SW480 (cell line): ENCODE measurements around the gene LAMC3.

Source experiments
- DNase-seq: peaks from one replicate; pipeline ENCODE4 v3.0.0-alpha.2; 2016; ENCODE audit warnings: low spot score

The LAMC3 gene

DNA sequence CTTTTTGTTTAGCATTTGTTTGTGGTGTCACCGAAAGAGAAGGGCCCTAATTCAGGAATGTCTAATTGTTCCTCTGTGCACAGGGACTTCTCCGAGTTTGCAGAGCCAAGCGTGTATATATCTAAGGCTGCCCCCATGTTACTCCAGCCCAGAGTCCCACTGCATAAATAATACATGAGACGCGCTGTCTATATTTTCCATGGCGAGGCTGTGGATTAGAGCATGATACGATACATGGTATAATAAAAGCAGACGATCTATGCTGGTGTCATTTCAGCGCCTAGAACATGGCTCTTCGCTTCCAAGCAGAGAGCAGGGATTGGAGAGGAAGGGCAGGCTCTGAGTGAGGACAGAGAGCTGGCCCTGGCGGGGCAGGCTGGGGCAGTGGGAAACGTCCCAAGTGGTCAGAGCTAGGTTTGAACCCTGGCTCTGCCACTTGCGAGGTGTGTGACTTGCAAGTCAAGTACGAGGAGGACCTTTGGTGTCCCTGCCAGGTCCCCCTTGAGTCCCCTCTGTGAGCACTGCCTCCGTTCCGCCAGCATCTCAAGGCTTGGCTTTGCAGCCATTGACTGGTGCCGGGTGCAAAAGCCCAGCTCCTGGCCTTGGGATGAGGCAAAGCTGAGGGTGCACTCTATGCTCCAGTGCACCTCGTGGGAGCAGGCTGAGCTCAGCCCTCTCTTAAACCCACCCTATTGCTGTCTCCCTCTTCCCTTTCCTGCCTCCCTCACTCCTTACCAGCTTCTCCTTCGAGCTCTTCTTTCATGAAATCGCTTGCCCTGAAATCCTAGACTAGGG lies 29.2 kb upstream of the LAMC3 start:
- no peak for DNase-seq

DNA sequence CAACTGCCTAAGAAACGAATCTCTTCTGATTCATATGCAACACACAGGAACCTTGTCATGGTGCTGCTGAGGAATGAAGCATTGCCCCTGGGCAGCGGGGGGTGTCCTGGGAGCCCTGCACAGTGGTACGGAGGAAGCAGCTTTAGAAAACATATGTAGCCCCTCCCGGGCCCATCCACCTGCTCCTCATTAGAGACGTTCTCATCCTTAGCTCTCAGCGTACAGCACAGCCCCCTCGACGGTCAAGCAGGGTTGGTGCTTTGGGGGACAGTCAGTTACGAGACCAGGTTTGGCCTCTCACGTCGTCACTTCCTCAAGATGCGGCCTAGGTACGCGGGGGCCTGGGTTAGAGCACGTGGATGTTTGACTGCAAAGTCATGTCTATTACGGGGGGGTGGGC lies 28.4 kb upstream of the LAMC3 start:
- no peak for DNase-seq

DNA sequence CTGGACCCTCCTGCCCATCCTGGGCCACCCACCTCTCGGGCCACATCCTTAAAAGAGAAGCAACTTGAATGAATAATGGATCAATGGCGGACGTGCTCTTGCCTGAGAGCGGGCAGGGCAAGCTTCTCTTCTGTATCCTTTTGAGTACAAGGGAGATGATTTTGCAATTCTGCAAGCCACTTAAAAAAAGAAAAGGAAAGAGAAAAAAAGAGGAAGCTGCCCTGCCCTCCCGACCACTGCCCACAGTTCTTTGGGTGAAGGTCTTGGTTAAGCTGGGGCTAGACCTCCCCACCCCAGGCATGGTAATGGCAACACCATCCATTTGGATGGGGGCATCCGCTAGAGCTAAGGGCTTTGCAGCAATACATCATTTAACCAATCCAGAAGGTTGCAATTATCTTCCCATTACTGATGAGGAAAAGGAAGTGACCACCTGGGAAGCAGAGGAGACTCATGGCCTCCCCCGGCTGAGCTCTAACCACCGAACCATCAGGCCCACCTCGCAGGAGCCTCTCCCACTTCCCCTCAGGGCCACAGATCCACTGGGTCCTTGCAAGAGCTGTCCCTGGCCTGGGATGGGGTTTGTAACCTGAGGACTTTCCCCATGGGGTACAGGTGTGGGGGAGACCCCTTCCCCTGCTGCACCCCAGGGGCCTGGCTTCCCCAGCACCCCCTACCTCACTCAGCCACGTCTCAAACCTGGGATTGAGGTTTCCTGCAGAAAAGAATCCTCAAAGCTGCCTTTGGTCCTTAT lies 27.8 kb upstream of the LAMC3 start:
- no peak for DNase-seq

DNA sequence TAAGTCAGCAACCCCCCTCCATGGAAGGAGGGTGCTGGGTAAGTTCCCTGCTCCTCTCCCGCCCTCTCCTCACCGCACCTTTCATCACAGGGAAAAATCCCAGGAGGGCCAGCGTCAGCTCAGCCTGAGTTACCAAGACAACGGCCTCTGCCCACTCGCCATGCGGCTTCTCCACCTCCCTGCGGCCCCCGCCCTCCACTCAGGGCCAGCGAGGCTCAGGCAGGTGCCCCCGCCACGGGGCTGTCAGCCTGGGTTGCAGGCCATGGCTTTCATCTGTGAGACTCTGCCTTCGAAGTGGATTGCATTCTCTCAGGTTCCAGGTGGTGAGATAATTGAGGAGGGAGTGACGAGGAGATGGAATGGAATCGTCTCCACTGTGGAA lies 27.2 kb upstream of the LAMC3 start:
- no peak for DNase-seq

DNA sequence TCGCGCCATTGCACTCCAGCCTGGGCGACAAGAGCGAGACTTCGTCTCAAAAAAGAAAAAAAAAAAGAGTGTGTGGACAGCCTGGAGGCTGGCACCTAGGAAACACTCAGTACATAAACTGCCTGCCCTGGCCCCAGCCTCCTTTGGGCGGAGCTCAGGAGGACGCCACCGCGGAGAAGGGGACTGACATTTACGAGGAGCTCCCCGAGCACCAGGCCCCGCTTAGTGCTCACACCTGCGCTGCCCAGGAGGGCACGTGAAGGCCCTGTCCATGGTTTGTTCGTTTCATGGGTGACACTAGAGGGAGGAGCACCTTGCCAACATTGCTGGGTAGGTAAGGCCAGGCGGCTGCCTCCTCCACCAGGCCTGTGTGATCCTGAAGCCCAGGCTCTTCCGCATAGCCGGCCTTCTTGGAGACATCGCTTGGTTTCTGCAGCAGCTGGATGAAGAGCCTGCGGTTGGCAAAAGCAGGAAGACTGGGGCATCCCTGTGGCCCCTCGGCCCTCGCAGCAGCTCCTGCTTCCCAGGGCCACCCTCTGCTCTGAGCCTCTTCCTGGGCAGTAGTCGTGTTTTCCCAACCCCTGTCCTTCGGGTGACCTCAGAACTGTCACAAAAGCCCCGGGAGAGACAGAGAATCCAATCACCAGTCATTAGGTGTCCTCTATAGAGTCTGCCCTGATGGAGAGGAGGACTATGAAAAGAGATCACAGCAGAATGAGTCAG lies 26.2 kb upstream of the LAMC3 start:
- DNase-seq = no peak

DNA sequence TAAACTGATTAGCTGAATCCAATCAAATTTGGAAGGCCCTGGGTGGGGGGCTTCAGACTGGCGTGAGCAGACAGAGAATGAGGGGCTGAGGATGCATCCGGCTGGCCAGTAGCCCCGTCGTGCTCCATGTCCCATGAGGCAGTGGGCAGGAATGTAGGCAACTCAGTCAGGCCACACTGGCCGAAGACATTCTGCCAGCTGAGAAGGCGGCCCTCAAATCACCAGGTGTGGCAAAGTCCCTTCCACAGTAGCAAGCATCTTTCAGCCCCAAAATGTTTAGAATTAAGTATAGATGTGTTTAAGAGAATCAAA lies 25.7 kb upstream of the LAMC3 start:
- no peak for DNase-seq

DNA sequence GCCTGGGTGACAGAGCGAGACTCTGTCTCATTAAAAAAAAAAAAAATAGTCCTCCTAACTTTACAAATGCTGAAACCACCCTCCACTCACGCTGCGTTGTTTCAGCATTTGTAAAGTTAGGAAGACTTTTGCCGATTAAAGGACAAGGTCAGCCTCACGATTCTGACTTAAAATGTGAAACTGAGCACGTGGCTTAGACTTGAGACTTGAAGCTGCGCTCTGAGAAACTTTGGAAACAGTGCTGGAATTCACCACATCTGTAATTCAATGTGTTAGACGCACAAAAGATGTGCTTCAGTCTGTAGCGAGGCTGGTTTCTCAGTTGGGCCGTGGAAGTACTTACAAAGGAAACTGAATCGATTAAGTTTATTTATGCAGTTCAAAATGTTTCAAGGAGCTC lies 25.0 kb upstream of the LAMC3 start:
- DNase-seq = no peak

DNA sequence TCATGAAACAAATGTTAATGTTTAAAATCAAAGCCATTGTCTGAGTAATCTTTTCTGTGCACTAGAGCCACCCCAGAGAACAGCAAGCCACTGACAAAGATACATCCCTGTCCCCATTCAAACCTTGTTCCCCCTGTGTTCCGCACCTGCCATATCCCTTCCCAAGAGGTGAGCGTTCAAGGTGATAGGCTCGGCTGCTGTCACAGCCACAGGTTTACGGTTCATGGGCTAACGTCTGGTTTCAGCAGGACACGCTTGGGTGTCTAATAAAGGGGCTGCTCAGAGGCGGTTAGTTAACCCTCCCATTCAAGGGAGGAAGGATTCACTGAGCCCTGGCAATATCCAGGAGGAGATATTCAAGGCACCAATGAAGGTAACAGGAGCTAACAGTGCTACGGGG lies 24.5 kb upstream of the LAMC3 start:
- no peak for DNase-seq

DNA sequence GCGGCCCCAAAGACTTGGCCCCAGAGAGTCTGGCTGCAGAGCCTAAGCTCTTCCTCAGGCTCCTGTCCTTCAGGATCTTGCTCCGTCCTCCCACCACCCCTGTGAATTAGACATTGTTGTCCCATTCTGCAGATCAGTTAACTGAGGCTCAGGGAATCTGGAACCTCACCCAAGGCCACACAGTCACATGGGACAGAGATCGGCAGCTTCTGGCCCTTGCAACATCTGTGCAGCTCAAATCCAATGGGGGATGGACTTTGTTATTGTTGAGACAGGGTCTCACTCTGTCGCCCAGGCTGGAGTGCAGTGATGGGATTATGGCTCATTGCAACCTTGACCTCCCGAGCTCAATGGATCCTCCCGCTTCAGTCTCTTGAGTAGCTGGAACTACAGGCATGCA lies 23.9 kb upstream of the LAMC3 start:
- DNase-seq = no peak

DNA sequence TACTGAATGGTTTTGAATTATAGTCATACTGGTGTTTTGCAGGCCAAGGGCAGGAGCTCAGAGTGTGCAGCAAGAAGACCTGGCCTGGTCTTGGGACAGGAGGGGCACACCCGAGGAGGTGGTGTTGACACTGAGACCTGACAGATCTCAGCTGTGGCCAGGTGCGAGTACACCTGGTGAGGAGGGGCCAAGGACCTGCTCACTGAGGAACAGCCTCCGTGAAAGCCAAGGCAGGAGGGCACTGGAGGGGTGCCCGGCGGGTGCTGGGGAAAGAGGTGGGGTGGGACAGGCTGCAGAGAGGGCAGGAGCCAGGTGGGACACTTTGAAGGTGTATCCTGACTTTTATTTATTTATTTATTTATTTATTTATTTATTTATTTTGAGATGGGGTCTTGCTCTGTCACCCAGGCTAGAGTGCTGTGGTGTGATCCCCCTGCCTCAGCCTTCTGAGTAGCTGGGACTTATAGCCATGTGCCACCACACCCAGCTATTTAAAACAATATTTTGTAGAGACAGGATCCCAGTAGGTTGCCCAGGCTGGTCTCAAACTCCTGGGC lies 23.3 kb upstream of the LAMC3 start:
- no peak for DNase-seq

DNA sequence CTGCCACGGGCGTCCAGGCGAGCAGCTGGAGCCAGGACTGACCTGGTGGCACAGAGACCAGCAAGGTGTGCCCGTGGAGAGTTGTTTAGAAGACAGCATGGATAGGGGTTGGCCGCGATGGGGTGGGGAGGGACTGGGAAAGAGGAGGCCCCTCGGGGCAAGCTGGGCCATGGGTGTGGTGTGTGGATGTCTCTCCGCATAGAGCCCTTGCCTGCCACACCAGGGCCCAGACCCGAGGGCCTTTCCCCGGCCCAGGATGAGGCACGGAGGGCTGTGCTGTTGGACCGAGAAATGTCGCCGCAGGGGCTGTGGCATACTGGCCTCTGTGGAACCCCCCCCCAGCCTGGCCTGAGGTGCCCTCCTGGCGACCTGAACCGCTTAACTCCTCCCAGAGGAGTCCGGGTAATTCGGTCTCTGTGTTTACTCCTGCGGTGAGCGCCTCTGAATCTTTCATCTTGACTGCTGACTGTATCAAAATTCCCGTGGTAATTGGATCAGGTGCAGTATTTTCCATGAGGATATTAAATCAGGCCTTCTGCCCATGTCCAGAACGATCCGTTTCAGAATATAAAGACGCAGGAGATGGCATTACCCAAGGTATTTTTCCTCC lies 22.5 kb upstream of the LAMC3 start:
- peak; percentile 91 for DNase-seq

DNA sequence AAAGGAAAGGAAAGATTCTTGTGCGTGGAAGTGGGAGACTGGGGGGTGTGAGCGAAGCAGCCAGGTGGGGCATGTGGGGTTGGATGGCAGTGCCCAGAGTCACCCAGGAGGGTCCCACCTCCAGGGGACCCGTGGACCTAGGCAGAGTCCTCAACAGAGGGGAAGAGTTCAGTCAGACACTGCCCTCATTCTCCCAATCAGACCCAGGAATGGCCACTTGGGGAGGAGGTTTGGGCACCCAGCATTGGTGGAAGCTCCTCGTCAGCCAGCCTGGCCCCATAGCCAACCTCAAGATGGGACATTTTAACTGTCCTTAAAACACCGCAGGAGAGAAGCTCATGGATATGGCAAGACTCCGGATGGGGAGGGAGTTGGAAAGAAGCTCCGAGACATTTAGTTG lies 21.9 kb upstream of the LAMC3 start:
- no peak for DNase-seq

DNA sequence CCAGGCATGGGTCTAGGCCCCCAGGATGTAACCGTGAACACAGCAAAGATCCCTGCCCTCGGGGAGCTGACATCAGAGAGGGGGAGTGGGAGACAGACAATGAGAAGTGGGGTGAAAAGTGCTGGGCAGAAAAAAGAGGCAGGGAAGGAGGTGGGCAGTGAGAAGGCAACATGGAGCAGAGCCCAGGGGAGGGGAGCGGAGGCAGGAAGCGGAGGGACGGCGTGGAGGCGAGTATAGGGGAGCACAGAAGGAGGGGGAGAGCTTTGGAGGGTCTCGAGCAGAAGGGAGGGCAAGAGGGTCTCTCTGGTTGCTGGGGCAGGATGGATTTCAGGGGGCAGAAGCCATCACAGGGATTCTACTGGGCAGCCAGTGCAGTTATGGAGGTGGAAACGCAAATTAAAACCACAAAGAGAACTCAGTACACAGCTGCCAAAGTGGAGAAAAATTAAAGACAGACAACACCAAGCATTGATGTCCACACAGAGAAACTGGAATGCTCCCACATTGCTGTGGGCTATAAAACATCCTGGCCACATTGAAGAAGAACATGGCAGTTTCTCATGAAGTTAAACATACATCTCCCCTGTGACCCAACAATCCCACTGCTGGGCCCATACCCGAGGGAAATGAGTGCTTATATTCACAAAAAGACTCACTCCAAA lies 21.1 kb upstream of the LAMC3 start:
- DNase-seq = no peak

DNA sequence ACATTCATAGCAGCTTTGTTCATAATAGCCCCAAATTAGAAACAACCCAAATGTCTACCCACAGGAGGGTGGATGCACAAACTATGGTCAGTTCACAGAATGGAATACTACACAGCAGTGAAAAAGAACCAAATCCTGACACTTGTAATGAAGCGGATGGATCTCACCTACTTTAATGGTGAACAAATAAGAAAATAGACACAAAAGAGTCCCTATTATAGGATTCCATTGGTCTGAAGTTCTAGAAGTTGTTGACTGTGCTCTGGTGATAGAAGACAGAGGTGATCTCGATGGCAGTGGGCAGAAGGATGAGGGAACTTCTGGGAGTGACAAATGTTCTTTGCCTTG lies 20.6 kb upstream of the LAMC3 start:
- no peak for DNase-seq

DNA sequence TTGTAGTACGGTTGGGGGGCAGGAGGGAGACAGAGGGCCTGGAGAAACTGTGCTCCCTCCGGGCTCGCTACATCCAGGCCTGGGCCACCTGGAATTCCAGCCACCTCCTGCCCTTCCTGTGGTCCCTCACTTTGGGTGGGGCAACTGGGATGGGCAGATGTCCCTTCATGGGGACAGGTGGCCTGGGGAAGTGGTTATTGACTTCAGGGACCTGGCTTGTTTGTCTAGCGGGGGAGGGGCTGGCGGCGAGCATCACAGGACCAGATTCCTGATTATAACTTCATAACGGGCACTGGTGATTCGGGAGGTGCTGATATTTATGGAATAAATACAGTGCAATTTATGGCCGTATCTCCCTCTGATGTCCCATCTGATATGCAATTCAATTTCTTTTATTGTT lies 20.1 kb upstream of the LAMC3 start:
- DNase-seq = peak; percentile 95

DNA sequence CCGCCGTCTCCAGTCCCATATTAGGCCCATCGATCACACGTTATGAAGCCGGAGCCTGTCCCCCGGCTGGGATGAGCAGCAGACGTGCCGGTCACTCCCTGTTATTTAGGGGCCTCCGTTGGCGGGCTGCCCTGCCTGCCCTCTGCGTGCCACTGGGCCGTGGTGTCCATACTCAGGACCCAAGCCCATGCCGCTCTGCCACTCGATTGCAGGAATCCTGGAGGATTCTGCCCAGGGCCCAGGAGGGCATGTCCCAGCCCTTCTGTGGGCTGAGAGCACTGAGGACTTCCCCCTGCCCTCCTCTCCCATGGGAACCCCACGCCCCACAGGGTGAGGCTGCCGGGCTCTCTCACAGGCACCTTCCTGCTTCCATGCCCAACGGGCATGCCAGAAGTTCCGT lies 19.6 kb upstream of the LAMC3 start:
- peak; percentile 72 for DNase-seq

DNA sequence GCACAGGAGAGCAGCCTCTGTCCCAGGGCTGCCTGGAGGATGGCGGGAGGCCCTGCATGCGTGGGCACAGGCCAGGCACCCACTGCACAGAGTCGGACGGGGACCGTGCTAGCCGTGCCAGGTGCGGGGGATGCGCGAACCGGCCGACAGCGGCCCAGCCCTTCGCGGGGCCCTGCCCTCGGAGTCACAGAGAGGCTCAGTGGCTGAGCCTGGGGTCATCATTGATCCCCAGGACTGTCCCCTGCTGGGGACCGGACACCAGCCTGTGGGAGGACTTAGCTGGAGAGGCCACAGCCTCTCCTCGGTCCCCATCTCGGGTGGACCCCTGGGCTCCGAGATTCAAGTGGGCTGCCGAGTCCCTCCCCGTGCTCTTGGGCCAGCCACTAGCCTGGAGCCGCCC lies 19.1 kb upstream of the LAMC3 start:
- no peak for DNase-seq

DNA sequence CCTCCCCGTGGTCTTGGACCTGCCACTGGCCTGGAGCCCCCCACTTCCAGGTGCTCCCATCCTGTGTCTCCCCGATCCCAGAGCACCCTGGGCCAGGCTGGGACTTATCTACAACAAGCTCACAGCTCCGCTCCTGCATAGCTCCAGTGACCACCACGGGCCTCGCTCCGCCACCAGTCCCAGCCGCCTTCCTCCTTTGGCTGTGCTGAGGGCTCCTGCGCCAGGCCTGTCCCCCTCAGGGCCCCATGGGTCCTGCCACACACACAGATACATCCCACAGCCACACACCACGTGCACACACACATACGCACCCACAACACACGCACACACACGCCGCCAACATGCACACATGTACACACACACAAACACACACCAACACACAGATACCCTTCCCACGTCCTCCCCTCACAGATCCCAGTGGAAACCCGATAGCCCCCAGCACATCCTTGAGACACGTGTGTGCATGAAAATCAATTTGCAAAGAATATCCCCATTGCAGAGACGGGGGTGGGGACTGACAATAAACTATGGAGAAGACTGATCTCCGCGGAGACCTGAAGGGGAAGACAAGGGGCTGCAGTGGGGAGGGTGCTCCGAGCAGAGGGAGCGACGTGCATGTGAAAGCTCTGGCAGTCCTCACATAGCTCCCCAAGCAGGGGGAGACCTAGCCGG lies 18.5 kb upstream of the LAMC3 start:
- peak; percentile 59 for DNase-seq

DNA sequence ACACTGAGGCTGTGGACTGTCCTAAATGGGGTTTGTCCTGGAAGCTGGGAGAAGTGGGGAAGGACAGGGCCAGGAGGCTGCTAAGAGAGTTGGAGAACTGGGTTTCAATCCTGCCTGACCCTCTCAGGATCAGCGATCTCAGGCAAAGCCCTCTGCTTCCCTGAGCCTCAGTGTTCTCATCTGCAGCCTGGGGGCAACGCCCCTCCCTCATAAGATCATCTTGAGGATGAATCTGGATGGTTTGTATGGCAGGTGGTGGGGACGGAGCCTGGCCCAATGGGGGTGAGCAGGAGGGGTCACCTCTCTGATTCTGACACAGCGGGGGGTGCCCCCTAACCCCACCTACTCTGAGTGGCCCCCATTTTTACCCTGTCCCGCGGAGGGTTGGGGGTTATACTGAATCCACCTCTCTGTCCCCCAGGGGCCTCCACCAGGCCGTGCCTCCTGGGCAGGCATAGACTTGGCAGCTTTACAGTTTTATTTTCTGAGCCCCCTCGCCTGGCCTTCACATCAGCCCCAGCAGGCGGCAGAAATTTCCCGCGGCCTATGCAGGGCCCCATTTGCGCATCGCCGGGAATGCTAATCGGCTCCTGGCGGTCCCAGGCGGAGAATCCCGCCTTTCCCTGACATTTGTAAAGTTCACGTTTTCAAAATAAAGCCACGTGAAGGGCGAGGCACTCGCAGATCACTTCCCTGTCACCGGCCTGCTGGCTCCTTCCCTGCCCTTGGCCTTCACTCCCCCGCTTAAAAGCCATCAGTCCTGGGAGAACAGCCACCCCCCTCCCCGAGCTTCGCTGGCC lies 17.8 kb upstream of the LAMC3 start:
- DNase-seq = no peak

DNA sequence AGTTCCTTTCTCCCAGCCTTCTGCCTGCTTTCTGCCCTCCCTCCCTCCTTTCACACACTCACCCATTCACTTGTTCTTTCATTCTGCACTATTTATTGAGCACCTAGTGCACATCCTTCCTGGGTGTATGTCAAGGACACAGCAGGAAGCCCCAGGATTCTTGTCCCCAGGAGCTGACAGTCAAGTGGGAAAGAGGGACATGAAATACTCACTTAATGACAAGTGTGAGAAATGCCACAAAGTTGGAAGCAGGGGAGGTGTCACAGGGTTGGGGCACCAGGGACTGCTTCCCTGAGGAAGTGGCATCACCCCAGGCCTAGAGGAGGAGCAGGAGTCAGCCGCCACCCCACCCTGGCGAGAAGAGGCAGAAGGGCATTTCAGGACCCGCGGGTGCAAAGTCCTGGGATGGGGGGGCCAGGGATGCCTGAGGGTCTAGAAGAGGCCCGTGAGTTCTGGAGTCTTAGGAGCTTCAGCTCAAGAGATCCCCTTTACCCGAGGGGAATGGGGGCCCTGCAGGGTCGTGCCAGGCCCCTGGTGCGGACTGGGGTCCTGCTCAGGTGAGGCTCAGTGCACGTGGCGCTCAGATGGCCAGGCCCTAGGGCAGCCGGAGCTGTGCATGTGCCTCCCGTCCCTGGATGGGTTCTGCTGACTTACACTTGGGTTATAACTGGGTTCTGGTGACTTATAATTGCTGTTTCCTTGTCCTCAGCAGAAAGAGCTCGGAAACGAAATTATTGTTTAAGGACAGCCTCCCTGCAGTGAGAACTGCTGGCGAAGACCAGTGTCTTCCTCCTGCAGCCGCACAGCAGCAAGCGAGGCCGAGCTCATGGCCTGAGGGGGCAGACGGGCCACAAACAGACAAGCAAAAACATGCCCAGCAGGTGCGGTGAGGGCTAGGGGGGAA lies 16.9 kb upstream of the LAMC3 start:
- DNase-seq = no peak
